Astrocyte (in vitro differentiated cells and primary cell): ENCODE measurements around the gene PRKCA. TPM values are rescaled to one million over a fixed set of nuclear protein-coding genes. Genes with fewer than 3 reads are reported as not detected.

Source experiments
- DNase-seq: peaks from one replicate; pipeline ENCODE4 v3.0.0-alpha.2; 2010; ENCODE audit warnings: low read depth
- FAIRE-seq: peaks from 2 replicates; lab custom pipeline; 2011; peaks lifted over from hg19 to GRCh38; lab: Jason Lieb, UNC
- H2AFZ ChIP-seq: 2 replicates; pipeline ENCODE4 v1.6.0; 2012; ENCODE audit warnings: low read depth, low read length, inconsistent platforms
- H3K27ac ChIP-seq: 2 replicates; pipeline ENCODE4 v1.5.1; 2011; ENCODE audit warnings: low read depth, low read length, inconsistent platforms
- H3K27me3 ChIP-seq: 2 replicates; pipeline ENCODE4 v1.6.0; 2011; ENCODE audit warnings: low read length, inconsistent platforms; ENCODE audit not compliant: insufficient read depth
- H3K36me3 ChIP-seq: 2 replicates; pipeline ENCODE4 v1.5.1; 2011; ENCODE audit warnings: low read length, inconsistent platforms; ENCODE audit not compliant: insufficient read depth
- H3K4me1 ChIP-seq: 2 replicates; pipeline ENCODE4 v1.5.1; 2011; ENCODE audit warnings: low read length, inconsistent platforms; ENCODE audit not compliant: insufficient read depth
- H3K4me2 ChIP-seq: 2 replicates; pipeline ENCODE4 v1.6.0; 2012; ENCODE audit warnings: low read length, inconsistent platforms
- H3K4me3 ChIP-seq: 2 replicates; pipeline ENCODE4 v1.5.1; 2011; ENCODE audit warnings: low read depth, mild to moderate bottlenecking, low read length, inconsistent platforms; ENCODE audit not compliant: insufficient read depth
- H3K79me2 ChIP-seq: 2 replicates; pipeline ENCODE4 v1.6.0; 2012; ENCODE audit warnings: mild to moderate bottlenecking, low read length, inconsistent platforms; ENCODE audit not compliant: insufficient read depth
- H3K9ac ChIP-seq: 2 replicates; pipeline ENCODE4 v1.6.0; 2012; ENCODE audit warnings: mild to moderate bottlenecking, low read length, inconsistent platforms
- H3K9me3 ChIP-seq: 2 replicates; pipeline ENCODE4 v1.5.1; 2012; ENCODE audit warnings: low read depth, mild to moderate bottlenecking, low read length, inconsistent platforms; ENCODE audit not compliant: insufficient read depth
- H4K20me1 ChIP-seq: 2 replicates; pipeline ENCODE4 v1.6.0; 2012; ENCODE audit warnings: low read length, inconsistent platforms; ENCODE audit not compliant: insufficient read depth
- H3K27ac Mint-ChIP-seq: one replicate; pipeline ENCODE4 v1.8.0; 2021; ENCODE audit warnings: mild to moderate bottlenecking, mixed read lengths; ENCODE audit not compliant: unreplicated experiment
- H3K27me3 Mint-ChIP-seq: one replicate; pipeline ENCODE4 v1.8.0; 2021; ENCODE audit warnings: low read depth, mixed read lengths; ENCODE audit not compliant: unreplicated experiment
- H3K36me3 Mint-ChIP-seq: one replicate; pipeline ENCODE4 v1.8.0; 2021; ENCODE audit warnings: low read depth, mixed read lengths; ENCODE audit not compliant: unreplicated experiment
- H3K4me1 Mint-ChIP-seq: one replicate; pipeline ENCODE4 v1.8.0; 2021; ENCODE audit warnings: low read depth, mixed read lengths; ENCODE audit not compliant: unreplicated experiment
- H3K4me3 Mint-ChIP-seq: one replicate; pipeline ENCODE4 v1.8.0; 2021; ENCODE audit warnings: mild to moderate bottlenecking, moderate library complexity, mixed read lengths; ENCODE audit not compliant: unreplicated experiment
- H3K9me3 Mint-ChIP-seq: one replicate; pipeline ENCODE4 v1.8.0; 2021; ENCODE audit warnings: mild to moderate bottlenecking, mixed read lengths; ENCODE audit not compliant: unreplicated experiment
- EZH2 ChIP-seq: IDR thresholded peaks from 2 replicates; pipeline ENCODE4 v1.6.1; 2012; ENCODE audit warnings: mild to moderate bottlenecking, low read length, inconsistent platforms; ENCODE audit not compliant: insufficient read depth
- total RNA-seq: library from RNA; stranded (reverse); gene quantifications from 2 replicates; pipeline ENCODE4 v1.2.1, GENCODE V29; 2021
- TF ChIP-seq, protein P1 (sequence below): IDR thresholded peaks from 2 replicates; pipeline ENCODE4 v1.5.1; 2011; ENCODE audit warnings: low read depth, mild to moderate bottlenecking, inconsistent platforms, low read length, moderate library complexity; ENCODE audit not compliant: insufficient read depth

Gene PRKCA
- total RNA-seq, 1 donor from 2014 or later = 49.9 TPM

DNA sequence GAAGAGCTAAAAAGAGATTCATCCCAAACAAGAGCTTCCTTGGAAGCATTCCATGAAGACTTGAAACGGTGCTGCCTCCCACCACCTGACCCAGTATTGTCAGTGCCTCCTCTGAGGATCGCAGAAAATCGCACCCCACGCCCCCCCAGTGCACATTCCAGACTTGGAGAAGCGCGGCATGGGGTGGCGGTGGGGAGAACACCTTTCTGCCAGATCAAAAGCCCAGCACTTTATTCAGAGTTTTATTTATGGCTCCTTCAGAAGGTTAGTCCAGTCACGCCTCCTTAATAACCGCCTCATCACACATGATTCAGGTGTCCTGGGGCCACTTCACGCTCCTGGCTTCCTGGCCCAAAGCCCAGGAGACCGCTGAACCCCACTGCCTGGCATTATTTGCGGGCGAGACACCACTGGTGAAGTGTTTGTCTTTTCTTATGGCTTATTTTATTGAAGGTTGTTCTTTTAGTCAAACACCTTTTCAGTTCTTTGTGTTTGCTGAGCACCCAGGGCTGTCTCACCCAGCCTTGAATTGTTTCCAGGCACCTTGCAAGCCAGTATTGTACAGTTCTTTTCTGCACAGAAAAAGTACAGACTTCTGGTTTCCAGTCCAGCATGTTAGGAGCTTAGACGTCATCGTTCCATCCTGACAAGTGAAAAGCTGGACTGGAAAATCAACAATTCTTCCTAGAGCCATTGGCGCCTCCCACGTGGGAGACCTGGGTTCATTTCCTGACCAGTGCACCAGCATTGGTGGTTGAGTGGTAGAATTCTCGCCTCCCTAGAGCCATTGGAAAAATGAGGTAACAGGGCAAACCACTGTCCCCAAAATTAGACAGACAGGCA is 452.9 kb downstream of the PRKCA start:
- no peaks in the 10 kb centered on the region for H3K27me3 ChIP-seq
- no peak overlapping the region for H3K9ac ChIP-seq
- DNase-seq = no peak
- H3K4me1 ChIP-seq = no peaks in the 10 kb centered on the region
- FAIRE-seq = no peak
- no peak overlapping the region for H3K27ac Mint-ChIP-seq
- no peak overlapping the region for H3K4me3 ChIP-seq
- peaks cover 3% of the 10 kb centered on the region for H4K20me1 ChIP-seq
- H3K36me3 ChIP-seq = peaks cover 2% of the 10 kb centered on the region
- no peak overlapping the region for H3K4me2 ChIP-seq
- no peak for TF ChIP-seq EZH2
- TF ChIP-seq, protein P1, sequence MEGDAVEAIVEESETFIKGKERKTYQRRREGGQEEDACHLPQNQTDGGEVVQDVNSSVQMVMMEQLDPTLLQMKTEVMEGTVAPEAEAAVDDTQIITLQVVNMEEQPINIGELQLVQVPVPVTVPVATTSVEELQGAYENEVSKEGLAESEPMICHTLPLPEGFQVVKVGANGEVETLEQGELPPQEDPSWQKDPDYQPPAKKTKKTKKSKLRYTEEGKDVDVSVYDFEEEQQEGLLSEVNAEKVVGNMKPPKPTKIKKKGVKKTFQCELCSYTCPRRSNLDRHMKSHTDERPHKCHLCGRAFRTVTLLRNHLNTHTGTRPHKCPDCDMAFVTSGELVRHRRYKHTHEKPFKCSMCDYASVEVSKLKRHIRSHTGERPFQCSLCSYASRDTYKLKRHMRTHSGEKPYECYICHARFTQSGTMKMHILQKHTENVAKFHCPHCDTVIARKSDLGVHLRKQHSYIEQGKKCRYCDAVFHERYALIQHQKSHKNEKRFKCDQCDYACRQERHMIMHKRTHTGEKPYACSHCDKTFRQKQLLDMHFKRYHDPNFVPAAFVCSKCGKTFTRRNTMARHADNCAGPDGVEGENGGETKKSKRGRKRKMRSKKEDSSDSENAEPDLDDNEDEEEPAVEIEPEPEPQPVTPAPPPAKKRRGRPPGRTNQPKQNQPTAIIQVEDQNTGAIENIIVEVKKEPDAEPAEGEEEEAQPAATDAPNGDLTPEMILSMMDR = no peak
- H3K9me3 ChIP-seq = no peaks in the 10 kb centered on the region
- no peaks in the 10 kb centered on the region for H3K27me3 Mint-ChIP-seq
- no peak overlapping the region for H3K27ac ChIP-seq
- no peaks in the 10 kb centered on the region for H3K9me3 Mint-ChIP-seq
- peaks cover 21% of the 10 kb centered on the region for H3K36me3 Mint-ChIP-seq
- H3K4me3 Mint-ChIP-seq = no peak overlapping the region
- no peak overlapping the region for H2AFZ ChIP-seq
- H3K79me2 ChIP-seq = no peaks in the 10 kb centered on the region
- no peaks in the 10 kb centered on the region for H3K4me1 Mint-ChIP-seq

DNA sequence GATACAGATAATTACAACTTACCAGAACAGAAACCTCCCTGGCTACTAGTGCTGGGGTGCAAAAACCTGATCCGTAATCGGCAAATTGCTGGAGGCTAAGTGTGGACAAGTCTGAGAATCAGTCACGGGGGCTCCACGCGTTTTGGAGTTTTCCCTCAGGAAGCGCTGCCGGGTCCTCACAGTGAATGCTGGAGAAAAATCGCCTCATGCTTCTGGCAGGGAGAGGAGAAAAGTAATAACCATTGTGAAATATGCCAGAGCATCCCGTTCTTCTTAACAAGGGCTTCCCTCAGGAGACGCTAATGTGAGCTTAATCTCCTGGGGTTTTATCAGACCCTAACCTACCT is 453.5 kb downstream of the PRKCA start:
- H3K36me3 ChIP-seq = no peaks in the 10 kb centered on the region
- H3K4me1 ChIP-seq = no peaks in the 10 kb centered on the region
- H3K9me3 Mint-ChIP-seq = no peaks in the 10 kb centered on the region
- no peaks in the 10 kb centered on the region for H3K79me2 ChIP-seq
- H3K27me3 ChIP-seq = no peaks in the 10 kb centered on the region
- no peak overlapping the region for H3K4me2 ChIP-seq
- no peak for TF ChIP-seq EZH2
- TF ChIP-seq, protein P1 = no peak
- no peak overlapping the region for H3K27ac Mint-ChIP-seq
- DNase-seq = no peak
- no peak overlapping the region for H2AFZ ChIP-seq
- peaks cover 3% of the 10 kb centered on the region for H4K20me1 ChIP-seq
- no peak overlapping the region for H3K9ac ChIP-seq
- peaks cover 20% of the 10 kb centered on the region for H3K36me3 Mint-ChIP-seq
- H3K4me3 ChIP-seq = no peak overlapping the region
- FAIRE-seq = no peak
- no peak overlapping the region for H3K27ac ChIP-seq
- no peaks in the 10 kb centered on the region for H3K27me3 Mint-ChIP-seq
- H3K4me1 Mint-ChIP-seq = no peaks in the 10 kb centered on the region
- no peaks in the 10 kb centered on the region for H3K9me3 ChIP-seq
- no peak overlapping the region for H3K4me3 Mint-ChIP-seq

DNA sequence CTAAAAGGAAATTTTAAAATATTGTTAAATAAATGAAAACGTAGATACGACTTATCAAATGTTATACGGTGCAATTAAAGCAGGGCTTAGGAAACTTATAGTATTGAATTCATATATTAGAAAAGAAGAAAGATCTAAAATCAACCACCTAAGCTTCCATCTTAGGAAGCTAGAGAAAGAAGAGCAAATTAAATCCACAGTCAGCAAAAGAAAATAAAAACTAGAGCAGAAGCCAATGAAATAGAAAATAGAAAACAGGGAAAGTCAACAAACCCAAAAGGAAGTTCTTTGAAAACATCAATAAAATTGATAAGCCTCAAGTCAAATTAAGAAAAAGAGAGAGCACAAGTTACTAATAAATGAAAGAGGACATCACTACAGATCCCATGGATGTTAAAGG is 457.9 kb downstream of the PRKCA start:
- H3K4me3 ChIP-seq = no peak overlapping the region
- FAIRE-seq = no peak
- no peaks in the 10 kb centered on the region for H3K79me2 ChIP-seq
- no peak overlapping the region for H3K9ac ChIP-seq
- H3K27me3 ChIP-seq = no peaks in the 10 kb centered on the region
- H3K36me3 Mint-ChIP-seq = peaks cover 6% of the 10 kb centered on the region
- H4K20me1 ChIP-seq = peaks cover 5% of the 10 kb centered on the region
- H3K27ac Mint-ChIP-seq = no peak overlapping the region
- no peak for DNase-seq
- H3K4me1 Mint-ChIP-seq = no peaks in the 10 kb centered on the region
- no peak overlapping the region for H3K27ac ChIP-seq
- no peaks in the 10 kb centered on the region for H3K27me3 Mint-ChIP-seq
- H3K4me2 ChIP-seq = no peak overlapping the region
- H3K9me3 ChIP-seq = no peaks in the 10 kb centered on the region
- H2AFZ ChIP-seq = no peak overlapping the region
- no peaks in the 10 kb centered on the region for H3K4me1 ChIP-seq
- H3K9me3 Mint-ChIP-seq = no peaks in the 10 kb centered on the region
- TF ChIP-seq, protein P1 = no peak
- TF ChIP-seq EZH2 = no peak
- no peaks in the 10 kb centered on the region for H3K36me3 ChIP-seq
- no peak overlapping the region for H3K4me3 Mint-ChIP-seq
